Heart left ventricle (tissue), 16 donors: ENCODE measurements around the gene CBFA2T3. TPM values are rescaled to one million over a fixed set of nuclear protein-coding genes. Genes with fewer than 3 reads are reported as not detected.
"Not testable (repeated sequence)": the region's sequence is repeated elsewhere in the genome, so short reads cannot be mapped to it uniquely, and the experiment has no call there.

ENCODE experiments used
- ATAC-seq, 4 donors: fragments of 200-7000 bp; cut with Tn5 transposase; one replicate each; pipeline ENCODE4 v1.9.1; 2020 to 2022; ENCODE audit warnings: moderate library complexity in 4 of 4, mild to moderate bottlenecking in 3 of 4, moderate number of reproducible peaks in 1 of 4
- DNase-seq, 5 donors: peaks; one replicate each; pipeline ENCODE4 v3.0.0-alpha.2; 2020
- H3K27ac ChIP-seq, 12 donors: fragments of 200-600 bp; sonication (generic) in 4 of 12; one replicate each; pipeline versions ENCODE4 v1.5.0 to v1.8.0; 2016 to 2022; ENCODE audit warnings: mild to moderate bottlenecking in 2 of 12
- H3K27me3 ChIP-seq, 9 donors: fragments of 200-600 bp; sonication (generic) in 2 of 9; one replicate each; pipeline versions ENCODE4 v1.5.1 to v1.8.0; 2016 to 2022; ENCODE audit warnings: mild to moderate bottlenecking in 3 of 9
- H3K36me3 ChIP-seq, 9 donors: fragments of 200-600 bp; sonication (generic) in 2 of 9; one replicate each; pipeline versions ENCODE4 v1.5.0 to v1.8.0; 2018 to 2022; ENCODE audit warnings: mild to moderate bottlenecking in 2 of 9
- H3K4me1 ChIP-seq, 12 donors: fragments of 200-600 bp; sonication (generic) in 4 of 12; one replicate each; pipeline versions ENCODE4 v1.5.0 to v1.8.0; 2016 to 2022; ENCODE audit warnings: mild to moderate bottlenecking in 3 of 12
- H3K4me3 ChIP-seq, 12 donors: fragments of 200-600 bp; sonication (generic) in 4 of 12; one replicate each; pipeline versions ENCODE4 v1.5.0 to v1.8.0; 2017 to 2022; ENCODE audit warnings: mild to moderate bottlenecking in 9 of 12, moderate library complexity in 4 of 12
- H3K9me3 ChIP-seq, 12 donors: fragments of 200-600 bp; sonication (generic) in 4 of 12; one replicate each; pipeline versions ENCODE4 v1.5.0 to v1.8.0; 2016 to 2022; ENCODE audit warnings: mild to moderate bottlenecking in 1 of 12
- CTCF ChIP-seq, 12 donors: fragments of 200-600 bp; sonication (generic) in 4 of 12; IDR thresholded peaks; one replicate each; pipeline versions ENCODE4 v1.5.0 to v1.8.0; 2018 to 2022; ENCODE audit warnings: antibody characterized with exemption in 12 of 12, mild to moderate bottlenecking in 5 of 12
- POLR2A ChIP-seq, 2 donors: fragments of 450-650 bp; IDR thresholded peaks; one replicate each; pipeline ENCODE4 v1.6.1; 2017; ENCODE audit warnings: antibody characterized with exemption in 2 of 2, mild to moderate bottlenecking in 2 of 2, moderate library complexity in 2 of 2
- WGBS, 4 donors: extraction: QIAGEN DNeasy Blood & Tissue Kit in 2 of 4; methylation state at CpG; one replicate each; pipeline versions ENCODE4 v1.1.5 to v1.1.7; 2013 to 2018; 5-methylcytosine and 5-hydroxymethylcytosine counted together
- intact Hi-C, 10 donors: fragments of 100-400 bp; cut with DNase I; formaldehyde crosslinking; loops; one replicate each; pipeline versions ENCODE4 v1.11.1 to v1.14.2; 2022
- polyA plus RNA-seq, 2 donors: library from polyadenylated mRNA; stranded (reverse); fragments of 200-250 nt; gene quantifications; one replicate each; pipeline ENCODE4 v1.2.3, GENCODE V29; 2013
- total RNA-seq, 9 donors: library from RNA; depleted of rRNA in 2 of 9; stranded (reverse); fragments of >200 nt in 2 of 9; fragmentation: NEBNext Ultra II Directional in 3 of 9; extraction: Animal tissue kit (Norgen Biotek cat#: 25700) in 3 of 9; gene quantifications; one replicate each; pipeline versions ENCODE4 v1.1.0 to v1.2.4, GENCODE V29; 2016 to 2023
- donor health status: ischemic (EF 13 %, LVEDD 7.1; RV severe dilation, severe dysfunction).
- donor health status: healthy with polysubstance abuse.
- donor health status: DM: no; HTN: yes; CAD: no.
- donor health status: DM: no; HTN: no; CAD: no.
- donor health status: ischemic (EF 25% LVEDD 6.9; RV normal size, moderate dysfunction).
- donor health status: ischemic (EF 25% LVEDD 5.7; RV mildly dilated, moderate dysfunction).
- donor health status: healthy.
- donor health status: DM: yes; HTN: yes; CAD: no.
- donor health status: ischemic (EF 35%, LVEDD 5.7; RV mildly dilated, moderate dysfunction).
- donor health status: nonischemic (EF 11% LVEDD 7.7; RV severe dilation, severe dysfunction).
- donor health status: DM: yes; HTN: yes; CAD: no.
- donor health status: PGD.
- donor health status: ischemic (EF 29% LVEDD 5.4; RV normal size, mild dysfunction).
- donor health status: nonischemic (EF 23%, LVEDD 6.1; RV moderate dilation, normal function).

CBFA2T3 gene
- total and polyA plus RNA-seq, 11 donors: 5.0 to 12.0 (median 5.8) TPM

GRCh38 chr16:89009343-89010209, 32.6 kb upstream of the CBFA2T3 start:
- intact Hi-C loops: no loop called here
- H3K36me3 ChIP-seq: no peaks in the 10 kb centered on the region
- H3K27ac ChIP-seq: no peak overlapping the region
- DNase-seq (peak in 1 of 5 donors; percentile 32), ATAC-seq (no peak)
- peaks cover 0 to 41% (median 15%) of the 10 kb centered on the region in 9 donors for H3K27me3 ChIP-seq
- H3K4me3 ChIP-seq: no peak overlapping the region
- peaks cover 0 to 2% (median 0%) of the 10 kb centered on the region in 12 donors for H3K4me1 ChIP-seq
- WGBS, 4 donors: 50 to 58% (median 55%) methylated on average over 16 to 17 of the region's 17 CpGs
- TF ChIP-seq CTCF (IDR thresholded peaks at IDR 0.05): no peak
- TF ChIP-seq POLR2A (IDR thresholded peaks at IDR 0.05): no peak
- H3K9me3 ChIP-seq: no peaks in the 10 kb centered on the region

DNA sequence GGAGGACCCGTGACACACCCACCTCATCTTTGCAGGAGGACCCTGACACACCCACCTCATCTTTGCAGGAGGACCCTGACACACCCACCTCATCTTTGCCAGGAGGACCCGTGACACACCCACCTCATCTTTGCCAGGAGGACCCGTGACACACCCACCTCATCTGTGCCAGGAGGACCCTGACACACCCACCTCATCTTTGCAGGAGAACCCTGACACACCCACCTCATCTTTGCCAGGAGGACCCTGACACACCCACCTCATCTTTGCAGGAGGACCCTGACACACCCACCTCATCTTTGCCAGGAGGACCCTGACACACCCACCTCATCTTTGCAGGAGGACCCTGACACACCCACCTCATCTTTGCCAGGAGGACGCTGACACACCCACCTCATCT, 31.8 kb upstream of the CBFA2T3 start:
- H3K9me3 ChIP-seq, H3K36me3 ChIP-seq, H3K4me3 ChIP-seq, ATAC-seq, H3K27ac ChIP-seq, H3K4me1 ChIP-seq, intact Hi-C loops: not testable (repeated sequence)
- DNase-seq: peak in 1 of 5 donors; percentile 12
- 62 to 66% (median 64%) methylated on average over 4 of the region's 4 CpGs for WGBS, 4 donors
- H3K27me3 ChIP-seq: peaks cover 0 to 47% (median 12%) of the 10 kb centered on the region in 9 donors

DNA sequence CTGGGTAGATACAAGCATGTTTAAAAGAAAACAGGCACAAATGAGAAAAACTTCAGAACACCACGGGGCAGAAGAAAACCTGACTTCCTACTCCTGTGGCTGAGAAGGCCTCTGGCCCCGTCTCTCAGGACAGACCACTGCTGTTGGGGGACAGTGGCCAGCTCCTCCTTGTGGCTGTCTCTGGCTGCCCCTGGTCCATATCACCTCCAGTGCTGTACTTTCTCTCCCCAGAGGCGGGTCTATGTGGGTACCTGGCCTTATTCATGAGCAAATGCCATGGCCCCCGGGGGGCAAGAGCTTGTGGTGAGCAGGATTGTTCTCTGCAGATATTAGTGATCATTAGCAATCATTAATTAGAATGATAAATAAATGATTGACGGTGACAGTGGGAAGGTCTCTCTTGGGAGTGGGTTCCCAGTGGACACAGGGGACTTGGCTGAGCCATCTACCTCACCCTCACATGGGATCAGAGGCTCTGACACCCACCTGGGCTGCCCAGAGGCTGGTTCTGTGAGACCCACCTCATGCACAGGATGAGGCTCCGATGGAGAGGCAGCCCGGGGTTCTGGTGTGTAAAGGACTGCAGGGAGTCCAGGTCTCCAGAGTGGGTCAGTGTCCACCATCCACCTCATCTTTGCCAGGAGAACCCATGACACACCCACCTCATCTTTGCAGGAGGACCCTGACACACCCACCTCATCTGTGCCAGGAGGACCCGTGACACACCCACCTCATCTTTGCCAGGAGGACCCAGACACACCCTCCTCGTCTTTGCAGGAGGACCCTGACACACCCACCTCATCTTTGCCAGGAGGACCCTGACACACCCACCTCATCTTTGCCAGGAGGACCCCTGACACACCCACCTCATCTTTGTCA, 30.6 kb upstream of the CBFA2T3 start:
- Histone ChIP-seq H3K4me3 (no peak overlapping the region), H3K27ac (no peak overlapping the region), H3K4me1 (peaks cover 0 to 16% (median 13%) of the 10 kb centered on the region in 12 donors), H3K27me3 (peaks cover 5 to 49% (median 14%) of the 10 kb centered on the region in 9 donors), H3K36me3 (no peaks in the 10 kb centered on the region), H3K9me3 (no peaks in the 10 kb centered on the region)
- DNase-seq (peak in 1 of 5 donors; percentile 25), ATAC-seq (no peak)
- TF ChIP-seq POLR2A (IDR thresholded peaks at IDR 0.05): no peak
- TF ChIP-seq CTCF (IDR thresholded peaks at IDR 0.05): no peak
- intact Hi-C loops: no loop called here
- 49 to 56% (median 51%) methylated on average over 9 of the region's 9 CpGs for WGBS, 4 donors

DNA sequence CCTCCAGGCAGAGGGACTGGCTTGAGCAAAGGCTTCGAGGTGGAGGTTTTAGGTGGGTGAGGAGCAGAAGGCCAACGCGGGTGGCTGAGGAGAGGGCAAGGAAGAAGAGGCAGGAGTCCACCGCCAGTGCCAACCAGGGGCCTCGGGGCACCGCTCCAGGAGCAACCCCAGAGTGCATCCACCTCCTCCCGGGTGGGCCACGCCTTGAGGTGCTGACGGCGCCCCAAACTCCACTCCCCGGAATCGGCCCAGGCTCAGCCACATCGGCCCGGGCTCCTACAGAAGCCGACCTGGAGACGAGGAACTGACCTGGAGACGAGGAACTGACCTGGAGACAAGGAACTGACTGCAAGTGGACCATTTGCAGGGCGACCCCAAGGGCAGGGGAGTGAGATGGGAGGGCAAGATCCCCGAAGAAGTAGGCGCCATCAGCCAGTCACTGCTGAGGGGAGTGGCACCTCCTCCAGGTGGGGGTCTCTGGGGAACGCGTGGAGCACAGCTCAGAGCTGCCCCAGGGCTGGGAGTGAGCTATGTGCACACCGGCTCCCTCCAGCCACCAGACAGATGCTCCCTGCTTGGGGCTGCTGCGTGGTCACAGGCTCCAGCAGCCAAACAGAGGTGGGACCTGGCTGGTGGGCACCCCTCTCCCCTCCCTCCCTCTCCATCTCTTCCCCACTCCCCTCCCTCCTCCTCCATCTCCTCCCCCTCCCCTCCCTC, 29.2 kb upstream of the CBFA2T3 start:
- Histone ChIP-seq H3K9me3 (peaks cover 0 to 5% (median 1%) of the 10 kb centered on the region in 12 donors), H3K36me3 (no peaks in the 10 kb centered on the region), H3K27ac (no peak overlapping the region), H3K4me3 (no peak overlapping the region), H3K27me3 (peaks cover 10 to 56% (median 21%) of the 10 kb centered on the region in 9 donors), H3K4me1 (peaks cover 0 to 16% (median 13%) of the 10 kb centered on the region in 12 donors)
- no peak for TF ChIP-seq POLR2A (IDR thresholded peaks at IDR 0.05)
- TF ChIP-seq CTCF (IDR thresholded peaks at IDR 0.05): no peak
- intact Hi-C loops: no loop called here
- ATAC-seq: no peak
- peak in 2 of 5 donors; percentile 14 to 59 for DNase-seq
- WGBS, 4 donors: 83 to 88% (median 84%) methylated on average over 22 to 24 of the region's 24 CpGs
